Measurements from ENCODE around the gene KRT81. TPM values are rescaled to one million over a fixed set of nuclear protein-coding genes. Genes with fewer than 3 reads are reported as not detected.

KRT81 gene
- total RNA-seq, 1 donor from 2014 or later, result not detected

DNA sequence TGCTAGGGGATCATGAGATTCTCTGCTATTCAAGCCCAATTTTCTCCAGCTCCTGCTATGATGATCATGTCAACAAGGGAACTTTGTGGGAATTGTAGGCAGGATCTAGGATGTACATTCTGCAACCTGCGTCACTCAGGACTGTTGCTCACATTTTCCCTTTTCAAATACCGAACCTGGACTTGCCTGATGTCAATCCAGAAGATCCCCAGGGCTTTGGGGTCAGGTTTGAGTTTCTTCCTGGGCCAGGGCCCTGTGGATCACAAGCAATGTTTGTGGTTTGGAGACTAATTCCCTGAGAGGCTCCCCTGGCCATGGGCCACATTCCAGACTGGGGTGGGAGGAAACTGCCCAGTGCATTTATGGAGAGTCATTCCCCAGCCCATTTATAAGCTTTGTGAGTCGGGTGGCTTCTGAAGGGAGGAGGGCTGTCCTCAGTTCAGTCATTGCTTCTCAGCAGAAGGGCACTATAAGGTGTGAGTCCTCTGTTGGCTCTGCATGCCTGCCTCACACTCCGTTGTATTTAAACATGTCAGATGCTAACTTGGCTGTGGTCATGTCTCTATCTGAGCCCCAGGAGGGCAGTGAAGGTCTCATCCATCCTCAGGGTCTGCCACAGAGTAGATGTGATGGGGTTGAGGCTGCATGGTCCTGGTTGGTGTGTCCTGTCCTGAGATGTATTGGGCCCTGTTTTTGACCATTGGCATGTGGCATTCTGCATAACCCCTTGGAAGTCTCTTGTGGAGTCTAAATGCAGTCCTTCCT, 10.4 kb downstream of the KRT81 start:
- ATAC-seq (ENCODE audit: poor library complexity) (peak; percentile 41), DNase-seq (peak; percentile 59)
- intact Hi-C loops (cut with DNase I), result no loop called here

DNA sequence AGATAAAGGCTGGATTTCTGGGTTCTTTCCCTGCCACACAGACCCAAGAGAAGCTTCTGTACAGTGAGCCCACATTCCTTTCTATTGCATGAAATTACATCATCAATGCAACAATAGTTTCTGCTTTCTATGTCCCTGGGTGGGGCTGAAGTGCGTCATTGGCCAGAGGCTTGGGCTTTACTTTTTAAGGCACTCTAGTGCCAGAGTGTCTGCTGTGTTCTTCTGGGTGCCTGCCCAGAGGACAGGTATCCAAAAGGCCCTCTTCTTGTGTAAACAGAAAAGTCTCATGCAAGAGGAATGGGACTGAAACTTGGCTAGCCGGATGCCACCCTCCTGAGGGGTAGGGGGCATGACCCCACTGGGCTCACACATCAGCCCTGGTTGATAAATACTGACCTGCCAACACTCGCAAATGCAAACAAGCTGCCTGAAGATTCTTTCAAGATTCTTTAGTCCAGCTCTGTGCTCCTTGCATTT, 11.0 kb downstream of the KRT81 start:
- DNase-seq (no peak), ATAC-seq (ENCODE audit: poor library complexity) (peak; percentile 45)

DNA sequence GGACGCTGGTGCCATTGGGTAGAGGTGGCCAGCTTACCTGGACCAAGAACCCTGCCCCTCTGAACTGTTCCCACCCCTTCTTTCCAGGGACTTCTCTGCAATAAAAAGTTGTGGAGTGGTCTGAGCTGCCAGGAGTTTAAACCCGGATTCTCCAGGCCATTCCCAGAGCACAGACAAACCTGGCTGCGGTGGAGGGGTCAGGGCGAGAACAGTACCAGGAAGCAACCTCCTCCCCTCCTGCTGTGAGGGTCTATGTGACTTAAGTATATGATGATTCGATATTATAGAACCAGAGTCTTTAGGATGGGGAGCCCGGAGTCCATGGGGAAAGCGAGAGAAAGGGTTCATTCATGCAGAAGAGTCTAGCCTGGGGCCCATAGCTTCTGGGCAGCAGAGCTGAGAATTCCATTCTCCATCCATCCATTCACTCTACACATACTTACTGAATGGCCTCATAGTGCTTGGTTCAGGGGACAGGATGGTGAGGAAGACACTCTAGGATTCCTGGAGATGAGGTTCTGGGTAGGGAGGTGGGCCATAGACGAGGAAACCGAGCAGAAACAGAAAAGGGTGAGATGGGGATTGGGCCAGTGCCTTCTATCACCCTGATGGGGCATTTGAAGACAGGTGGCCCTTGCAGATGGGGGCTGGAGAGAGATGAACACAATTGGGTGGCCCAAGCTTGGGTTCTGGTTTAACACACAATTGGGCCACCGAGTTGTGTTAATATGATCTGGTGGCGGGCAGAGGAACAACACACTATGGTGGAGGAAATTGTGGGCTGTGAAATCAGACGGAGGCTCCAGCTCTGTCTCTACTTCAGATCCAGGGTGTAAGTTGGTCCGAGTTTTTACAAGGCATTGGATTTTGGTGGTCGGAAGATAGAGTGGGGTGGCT, 11.7 kb downstream of the KRT81 start:
- intact Hi-C loops (cut with DNase I), result loop anchor here (5.0 kb wide), 1 partner anchor 67 kb away; no protein-coding TSS in a partner anchor
- no peak for DNase-seq

More for the DNA sequence above, 11.0 kb downstream of the KRT81 start:
- intact Hi-C loops (cut with DNase I), result no loop called here

DNA sequence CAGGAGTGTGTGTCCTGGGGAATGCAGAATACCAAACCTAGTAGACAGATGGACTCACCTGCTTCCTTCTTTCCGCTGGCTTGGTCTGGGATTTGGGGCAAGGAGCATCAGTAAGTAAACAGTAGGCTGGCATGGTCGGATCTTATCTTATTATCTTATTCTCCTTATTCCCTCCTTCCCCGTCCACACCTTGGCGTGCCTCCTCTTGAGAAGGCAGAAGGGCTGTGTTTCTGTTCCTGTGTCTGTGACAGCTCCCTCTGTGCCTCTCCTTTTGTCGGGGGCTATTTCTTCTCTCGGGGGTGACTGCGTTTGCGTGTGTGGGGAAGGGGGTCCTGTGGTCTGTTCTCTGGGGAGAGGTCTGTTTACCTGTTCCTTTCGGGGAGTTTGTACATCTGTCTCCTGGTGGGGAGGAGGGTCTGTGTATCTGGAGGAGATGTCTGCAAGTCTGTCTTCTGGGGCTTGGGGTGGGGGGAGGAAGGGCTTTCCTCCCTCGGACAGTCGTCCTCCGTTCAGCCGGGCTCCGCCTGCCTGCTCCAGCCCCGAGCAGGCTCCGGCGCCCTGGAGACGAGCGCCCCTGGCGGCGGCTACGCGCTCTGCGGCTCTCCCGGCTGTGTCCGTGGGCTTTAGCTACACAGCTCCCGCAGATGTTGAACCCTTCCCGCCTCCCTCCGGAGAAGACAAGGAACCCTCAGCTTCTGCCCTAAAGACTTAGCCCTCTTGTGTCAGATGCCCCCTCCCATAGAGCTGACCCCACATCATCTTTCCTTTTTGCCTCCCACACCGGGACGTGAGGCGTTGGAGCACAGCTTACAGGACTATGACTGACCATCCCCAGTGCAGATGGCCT, 12.5 kb downstream of the KRT81 start:
- peak; percentile 83 for DNase-seq
- intact Hi-C loops (cut with DNase I), result loop anchor here (5.0 kb wide), 1 partner anchor 66 kb away; no protein-coding TSS in a partner anchor
- peak; percentile 97 for ATAC-seq (ENCODE audit: poor library complexity)

More for the DNA sequence above, 11.7 kb downstream of the KRT81 start:
- no peak for ATAC-seq (ENCODE audit: poor library complexity)

DNA sequence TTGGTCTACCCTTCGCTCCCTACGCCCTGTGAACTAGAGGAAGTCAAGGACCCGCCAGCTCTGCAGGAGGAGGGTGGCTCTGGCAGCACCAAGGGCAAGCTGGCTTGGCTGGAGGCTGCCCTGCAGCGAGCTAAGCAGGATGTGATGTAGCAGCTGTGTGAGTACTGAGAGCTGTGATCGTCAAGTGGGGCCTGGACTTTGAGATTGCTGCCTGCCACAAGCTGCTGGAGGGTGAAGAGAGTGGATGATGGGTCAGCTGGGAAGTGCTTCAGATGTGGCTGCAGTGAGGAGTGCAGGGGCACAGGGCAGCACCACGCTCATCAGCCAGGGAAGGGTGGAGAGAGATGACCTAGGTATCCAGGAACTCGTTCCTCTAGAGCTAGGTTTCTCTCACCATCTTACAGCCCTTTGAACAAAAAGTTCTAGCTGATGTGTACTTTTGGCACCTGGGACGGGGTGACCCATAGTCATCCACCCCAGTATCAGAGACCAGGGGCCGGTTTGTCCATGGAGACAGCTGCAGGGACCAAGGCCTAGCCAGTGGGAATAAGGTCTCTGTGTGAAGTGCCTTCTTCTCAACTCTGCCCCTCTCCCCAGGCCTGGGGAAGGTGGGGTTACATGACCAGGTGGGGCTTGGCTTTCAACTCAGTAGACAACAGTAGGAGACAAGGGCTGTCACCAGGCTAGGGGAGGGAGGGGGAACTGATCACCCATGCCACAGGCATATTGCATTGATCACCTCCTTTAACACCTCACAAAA, 13.7 kb downstream of the KRT81 start:
- intact Hi-C loops (cut with DNase I), result loop anchor here (5.0 kb wide), 1 partner anchor 65 kb away; no protein-coding TSS in a partner anchor
- ATAC-seq (ENCODE audit: poor library complexity), result no peak

DNA sequence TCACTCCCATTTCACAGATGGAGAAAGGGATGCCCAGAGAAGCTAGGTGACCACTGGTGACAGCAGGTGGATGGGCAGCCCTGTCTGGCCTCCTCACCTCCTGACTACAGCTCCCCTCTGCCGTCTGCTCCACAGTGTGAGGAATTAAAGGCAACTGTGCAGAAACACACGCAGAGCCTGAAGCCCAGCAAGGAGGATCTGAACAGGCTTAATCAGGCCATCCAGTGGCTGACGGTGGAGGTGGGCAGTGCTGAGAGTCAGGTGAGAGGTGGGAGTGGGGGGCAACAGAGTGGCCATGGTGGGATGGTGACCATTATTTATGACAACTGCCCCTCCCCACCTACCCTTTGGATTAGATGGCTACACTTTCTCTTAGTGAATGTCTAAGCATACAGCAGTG, 15.6 kb downstream of the KRT81 start:
- DNase-seq (no peak), ATAC-seq (ENCODE audit: poor library complexity) (no peak)
- intact Hi-C loops (cut with DNase I), result loop anchor here (5.0 kb wide), 1 partner anchor 63 kb away; no protein-coding TSS in a partner anchor

More for the DNA sequence above, 13.7 kb downstream of the KRT81 start:
- DNase-seq, result no peak

DNA sequence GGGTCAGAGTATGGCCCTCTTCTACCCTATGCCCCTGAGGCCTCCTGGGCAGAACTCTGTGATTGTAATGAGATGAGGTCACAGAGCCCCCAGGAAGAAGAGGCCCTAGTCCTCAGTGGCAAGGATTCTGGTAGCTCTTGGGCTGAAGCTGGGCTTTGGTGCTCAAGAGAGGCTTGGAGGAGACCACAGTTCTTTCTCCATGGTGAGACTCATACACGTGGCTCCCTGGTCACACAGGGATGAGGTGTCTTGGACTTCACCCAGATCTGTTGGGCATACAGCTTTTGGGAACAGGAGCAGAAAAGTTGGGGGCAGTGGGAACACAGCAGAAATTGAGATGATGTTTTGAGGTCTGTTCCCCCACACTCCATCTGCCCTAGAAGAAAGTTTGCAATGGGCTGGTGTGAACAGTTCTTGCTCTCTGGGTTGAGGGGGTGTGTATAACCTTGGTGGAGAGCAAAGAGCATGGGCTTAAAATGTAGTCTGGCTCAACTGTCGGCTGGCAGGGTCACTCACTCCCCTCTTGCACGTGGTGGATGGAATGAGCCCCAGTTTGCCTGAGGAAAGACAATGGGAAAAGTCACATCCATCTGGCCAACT, 16.7 kb downstream of the KRT81 start, which contains the start of gene KRT86:
KRT86 (plus strand) TSS at position 125 of the 600 bp plus-strand sequence. CDS start 27,272 bp downstream, outside the sequence.
- DNase-seq (no peak), ATAC-seq (ENCODE audit: poor library complexity) (no peak)
- intact Hi-C loops (cut with DNase I), result loop anchor here (5.0 kb wide), 1 partner anchor 62 kb away; no protein-coding TSS in a partner anchor

DNA sequence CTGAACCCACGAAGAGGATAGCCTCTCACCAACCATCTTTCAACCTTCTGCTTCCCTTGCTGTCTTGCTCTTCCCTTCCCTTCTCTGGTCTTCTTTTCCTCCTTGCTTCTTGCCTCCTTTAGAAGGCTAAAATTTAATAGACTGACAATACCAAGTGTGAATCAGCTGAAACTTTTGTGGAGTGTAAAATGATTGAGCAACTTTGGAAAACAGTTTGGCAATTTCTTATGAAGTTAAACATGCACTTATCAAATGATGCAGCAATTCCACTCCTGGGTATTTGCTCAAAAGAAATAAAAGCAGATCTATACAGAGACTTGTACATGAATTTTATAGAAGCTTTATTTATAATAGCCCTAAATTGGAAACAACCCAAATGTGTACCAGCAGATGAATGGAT, 20.2 kb downstream of the KRT81 start:
- DNase-seq (no peak), ATAC-seq (ENCODE audit: poor library complexity) (no peak)
- intact Hi-C loops (cut with DNase I), result no loop called here

DNA sequence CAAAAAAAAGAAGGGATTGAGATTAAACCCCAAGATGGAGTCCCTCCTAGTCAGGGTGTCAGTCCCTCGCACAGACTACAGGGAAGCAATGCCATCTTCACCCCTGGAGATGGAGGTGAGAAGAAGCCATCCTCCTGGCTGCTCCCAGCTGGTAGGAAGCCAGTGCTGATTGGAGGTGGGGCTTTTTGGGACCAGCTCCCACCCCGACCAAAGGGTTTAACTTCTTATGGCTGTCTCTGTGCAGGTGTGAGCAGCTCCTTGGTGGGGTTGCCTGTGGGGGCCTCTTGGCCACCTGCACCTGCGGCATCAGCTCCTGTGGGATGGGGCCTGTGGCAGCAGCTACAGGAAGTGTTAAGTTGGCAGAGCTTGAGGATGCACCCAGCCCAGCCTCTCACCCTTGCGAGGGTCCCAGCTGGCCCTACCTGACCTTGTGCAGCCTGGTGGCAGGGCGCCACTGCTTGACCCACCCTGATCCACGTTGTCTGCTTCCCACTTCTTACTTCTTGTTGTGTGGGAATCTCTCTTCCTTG, 20.7 kb downstream of the KRT81 start:
- DNase-seq (no peak), ATAC-seq (ENCODE audit: poor library complexity) (no peak)
- intact Hi-C loops (cut with DNase I), result no loop called here

DNA sequence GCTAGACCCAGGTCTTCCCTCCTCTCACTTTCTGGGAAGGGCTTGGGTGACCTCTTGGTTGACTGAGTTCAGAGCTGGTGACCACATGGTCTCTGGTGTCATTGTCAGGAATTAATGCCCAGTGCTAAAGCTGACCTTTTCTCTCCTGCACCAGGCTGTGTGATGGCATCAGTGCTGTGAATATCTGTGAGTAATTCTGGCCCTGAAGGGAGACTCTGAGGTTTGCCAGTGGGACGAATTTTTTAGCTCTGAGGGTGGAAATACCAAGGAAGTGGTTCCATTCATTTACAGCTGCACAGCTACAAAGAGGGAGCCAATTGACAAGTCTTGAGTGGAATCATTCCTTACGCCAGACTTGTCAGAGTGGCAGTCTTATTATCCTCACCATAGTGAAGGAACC, 23.1 kb downstream of the KRT81 start:
- no peak for ATAC-seq (ENCODE audit: poor library complexity)
- no peak for DNase-seq
- intact Hi-C loops (cut with DNase I), result no loop called here

DNA sequence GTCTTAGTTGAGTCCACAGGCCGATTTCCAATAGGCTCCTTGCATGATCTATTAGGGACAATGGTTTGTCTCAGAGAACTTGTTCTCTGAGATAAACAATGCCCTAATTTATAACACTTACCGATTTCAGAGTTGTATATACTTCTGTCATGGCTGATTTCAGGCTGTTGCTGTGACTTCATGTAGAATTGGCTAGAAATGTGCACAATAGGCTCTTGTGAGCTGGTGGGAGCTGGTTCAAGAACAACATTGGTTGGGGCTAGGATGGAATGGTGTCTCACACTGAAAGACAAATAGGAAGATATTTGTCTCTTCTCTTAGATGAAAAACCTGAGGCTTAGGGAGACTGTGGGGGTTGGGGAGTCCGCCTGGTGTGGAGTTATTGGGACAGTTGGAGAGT, 23.6 kb downstream of the KRT81 start:
- ATAC-seq (ENCODE audit: poor library complexity) (no peak), DNase-seq (no peak)
- intact Hi-C loops (cut with DNase I), result no loop called here

DNA sequence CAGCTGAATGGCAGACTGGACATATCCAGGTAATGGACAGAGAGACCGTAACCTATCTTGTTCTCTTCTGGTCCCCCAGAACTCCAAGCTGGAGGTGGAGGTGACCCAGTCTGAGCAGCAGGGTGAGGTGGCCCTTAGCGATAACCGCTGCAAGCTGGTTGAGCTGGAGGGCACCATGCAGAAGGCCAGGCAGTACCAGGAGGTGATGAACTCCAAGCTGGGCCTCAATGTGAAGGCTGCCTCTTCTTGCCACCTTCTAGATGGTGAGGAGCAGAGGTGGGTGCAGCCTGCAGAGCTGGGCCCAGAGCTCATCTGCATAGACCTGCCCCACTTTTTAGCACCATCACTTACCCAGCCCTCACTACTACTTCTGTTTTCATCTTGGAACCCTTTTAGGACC, 24.1 kb downstream of the KRT81 start:
- DNase-seq (no peak), ATAC-seq (ENCODE audit: poor library complexity) (no peak)
- intact Hi-C loops (cut with DNase I), result no loop called here

DNA sequence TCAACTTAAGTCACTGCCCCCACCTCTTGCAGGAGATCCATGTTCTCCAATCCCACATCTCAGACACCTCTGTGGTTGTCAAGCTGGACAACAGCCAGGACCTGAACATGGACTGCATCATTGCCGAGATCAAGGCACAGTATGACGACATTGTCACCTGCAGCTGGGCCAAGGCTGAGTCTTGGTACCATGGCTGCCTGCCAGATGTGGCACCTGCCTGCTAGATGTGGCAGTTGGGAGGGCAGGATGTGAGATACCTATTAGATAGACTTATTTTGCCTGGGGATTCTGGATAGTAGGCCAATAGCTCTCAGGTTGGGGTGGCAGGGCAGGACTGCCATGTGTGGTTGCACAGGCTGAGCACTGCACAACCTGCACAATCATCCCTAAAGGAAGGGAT, 24.8 kb downstream of the KRT81 start:
- intact Hi-C loops (cut with DNase I), result no loop called here

DNA sequence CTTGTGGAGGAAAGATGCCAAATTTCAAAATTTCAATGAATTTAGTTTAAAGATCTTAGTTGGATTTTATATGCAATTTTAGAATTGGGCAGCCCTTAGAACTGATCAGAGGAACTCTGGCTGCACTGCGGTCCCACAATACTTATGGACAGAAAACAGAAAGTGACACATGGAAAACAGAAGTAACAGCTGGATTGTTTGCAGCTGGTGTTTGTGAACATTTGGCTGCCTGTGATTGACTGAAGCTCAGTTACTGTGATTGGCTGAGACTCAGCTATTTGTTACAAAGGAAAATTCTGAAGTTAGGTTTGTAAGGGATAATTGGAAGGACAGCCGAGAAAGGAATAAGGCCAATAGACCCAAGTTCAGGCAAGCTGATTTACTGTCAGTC, 26.9 kb downstream of the KRT81 start:
- DNase-seq, result no peak
- no peak for ATAC-seq (ENCODE audit: poor library complexity)
- intact Hi-C loops (cut with DNase I), result no loop called here

More for the DNA sequence above, 24.8 kb downstream of the KRT81 start:
- ATAC-seq (ENCODE audit: poor library complexity) (no peak), DNase-seq (no peak)

DNA sequence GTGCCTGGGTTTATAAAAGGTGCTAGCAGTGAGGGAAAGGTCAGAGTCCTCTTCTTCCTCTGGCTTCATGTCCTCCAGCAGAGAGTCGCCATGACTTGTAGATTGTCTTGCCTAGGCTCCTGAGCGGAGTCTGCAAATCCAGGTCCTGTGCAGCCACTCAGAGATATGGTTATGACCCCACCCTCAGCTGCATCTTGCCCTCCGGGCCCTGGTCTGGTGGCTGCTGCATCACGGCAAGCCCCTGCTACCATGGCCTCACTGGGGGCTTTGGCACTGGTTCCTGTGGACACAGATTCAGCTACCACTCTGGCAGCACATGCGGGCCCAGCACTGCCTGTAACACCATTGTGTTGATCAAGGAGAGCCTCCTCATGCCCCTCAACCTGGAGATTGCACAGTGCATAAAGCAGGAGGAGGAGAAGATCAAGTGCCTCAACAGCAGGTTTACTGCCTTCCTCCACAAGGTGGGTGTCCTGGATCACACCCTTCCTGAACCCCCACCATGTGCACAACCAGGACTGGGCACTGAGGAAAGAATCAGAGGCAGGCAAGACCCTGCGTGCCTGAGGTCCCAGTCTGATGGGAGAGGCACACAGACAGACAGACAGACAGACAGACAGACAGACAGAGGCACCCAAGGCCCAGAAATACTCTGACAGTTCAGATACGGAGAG, 27.4 kb downstream of the KRT81 start:
- DNase-seq, result no peak
- no peak for ATAC-seq (ENCODE audit: poor library complexity)
- intact Hi-C loops (cut with DNase I), result no loop called here

DNA sequence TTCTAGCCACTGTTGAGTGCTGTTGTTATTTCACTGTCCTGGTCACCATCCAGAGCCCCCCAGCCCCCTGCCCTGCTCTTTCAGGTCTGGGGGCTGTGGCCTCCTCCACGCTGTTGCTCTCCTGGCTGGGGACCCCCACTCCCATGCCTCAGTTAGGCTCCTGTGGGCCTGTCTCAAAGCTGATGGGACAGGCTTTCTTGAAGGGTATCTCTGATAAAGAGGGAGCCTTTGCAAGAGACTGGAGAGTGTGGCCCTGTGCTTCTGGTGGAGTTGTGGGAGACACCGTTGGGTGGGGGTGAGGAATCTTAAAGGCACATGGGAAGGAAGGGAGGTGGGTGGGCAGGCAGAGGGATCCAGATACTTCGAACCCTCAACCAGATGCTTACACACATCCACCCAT, 29.0 kb downstream of the KRT81 start:
- no peak for DNase-seq
- ATAC-seq (ENCODE audit: poor library complexity), result no peak
- intact Hi-C loops (cut with DNase I), result no loop called here

DNA sequence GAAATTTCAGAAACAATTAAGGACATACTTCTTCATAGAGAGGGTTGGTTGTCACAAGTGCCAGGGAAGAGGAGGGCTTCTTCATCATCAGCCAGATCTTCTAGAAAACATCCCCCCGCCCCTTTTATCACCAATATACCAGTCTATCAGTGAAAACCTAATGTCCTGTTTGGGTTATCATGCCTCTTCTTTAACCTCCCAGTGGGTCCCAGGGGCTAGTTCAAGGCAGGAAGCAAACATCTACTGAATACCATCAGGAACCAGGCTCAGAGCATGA, 30.2 kb downstream of the KRT81 start:
- DNase-seq (no peak), ATAC-seq (ENCODE audit: poor library complexity) (no peak)
- intact Hi-C loops (cut with DNase I), result no loop called here
